GM23248 (cell line): ENCODE data around the gene MVD.

Experiments
- EZH2 ChIP-seq: fragments of 200-600 bp; sonication (generic); IDR thresholded peaks from 2 replicates; pipeline ENCODE4 v1.6.1; 2018; ENCODE audit warnings: antibody characterized with exemption, mild to moderate bottlenecking; ENCODE audit not compliant: insufficient read depth, poor library complexity, severe bottlenecking
- EZH2phosphoT487 ChIP-seq: fragments of 200-600 bp; sonication (generic); IDR thresholded peaks from 2 replicates; pipeline ENCODE4 v1.6.1; 2018; ENCODE audit warnings: antibody characterized with exemption, moderate library complexity, mild to moderate bottlenecking, low read depth; ENCODE audit not compliant: insufficient read depth

DNA sequence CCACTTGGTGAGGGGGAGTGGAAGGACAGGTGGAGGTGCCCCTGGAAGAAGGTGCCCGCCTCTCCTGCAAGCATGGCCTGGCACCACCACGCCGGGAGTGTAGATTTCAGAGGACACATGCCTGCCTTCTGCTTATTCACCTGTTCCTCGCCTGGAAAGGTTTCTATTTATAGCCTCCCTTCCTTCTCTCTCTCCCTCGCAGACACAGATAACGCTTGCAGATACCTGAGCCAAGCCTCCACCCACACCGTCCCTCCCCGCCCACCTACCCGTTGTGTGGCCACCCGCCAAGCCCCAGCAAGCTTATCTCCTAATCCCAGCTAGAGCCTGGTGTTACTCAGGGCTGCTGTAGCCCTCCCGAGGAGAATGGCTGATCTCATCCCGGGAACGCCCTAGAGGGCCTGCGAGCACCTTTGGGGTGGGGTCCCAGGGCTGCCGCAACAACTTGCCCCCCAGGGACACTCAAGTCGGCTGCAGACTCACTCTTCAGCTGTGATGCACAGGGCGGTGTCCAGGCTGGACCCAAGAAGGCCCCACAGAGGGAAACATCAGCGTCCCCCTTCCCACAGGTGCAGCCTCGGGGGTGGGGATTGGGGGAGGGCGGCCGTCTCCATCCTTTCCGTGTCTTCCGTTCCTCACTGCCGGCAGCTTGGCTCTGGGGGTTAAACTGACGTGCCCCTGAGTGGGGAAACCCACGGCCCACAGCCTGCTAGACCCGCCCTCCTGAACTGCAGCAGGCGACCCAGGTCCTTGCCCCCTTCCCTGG, 25.3 kb upstream of the MVD start:
- no peak for TF ChIP-seq EZH2phosphoT487
- no peak for TF ChIP-seq EZH2
